OCI-LY1 (cell line): Measurements from ENCODE around the gene GRIP1.

Source experiments
- CTCF ChIP-seq: fragments of 200-600 bp; sonication (generic), shearing (Covaris generic); IDR thresholded peaks from 2 replicates; pipeline ENCODE4 v1.5.1; 2017; ENCODE audit warnings: mild to moderate bottlenecking, antibody characterized with exemption, low read length, moderate library complexity, mixed read lengths
- EZH2 ChIP-seq: fragments of 200-600 bp; sonication (generic), shearing (Covaris generic); IDR thresholded peaks from 2 replicates; pipeline ENCODE4 v1.8.0; 2017; ENCODE audit warnings: borderline replicate concordance, mixed run types, mild to moderate bottlenecking, antibody characterized with exemption, low read length, moderate library complexity, mixed read lengths

- TF ChIP-seq CTCF (no peak), EZH2 (no peak)
These were observed 313.0 kb downstream of the GRIP1 start for GRCh38 chr12:66365718-66366490.
